Activated T-cell treated with anti-CD3 and anti-CD28 coated beads for 4 hours (primary cell): ENCODE measurements around the gene CAPN10.

Source experiments
- DNase-seq: peaks from one replicate; pipeline ENCODE4 v3.0.0-alpha.2; 2020

Gene CAPN10

DNA sequence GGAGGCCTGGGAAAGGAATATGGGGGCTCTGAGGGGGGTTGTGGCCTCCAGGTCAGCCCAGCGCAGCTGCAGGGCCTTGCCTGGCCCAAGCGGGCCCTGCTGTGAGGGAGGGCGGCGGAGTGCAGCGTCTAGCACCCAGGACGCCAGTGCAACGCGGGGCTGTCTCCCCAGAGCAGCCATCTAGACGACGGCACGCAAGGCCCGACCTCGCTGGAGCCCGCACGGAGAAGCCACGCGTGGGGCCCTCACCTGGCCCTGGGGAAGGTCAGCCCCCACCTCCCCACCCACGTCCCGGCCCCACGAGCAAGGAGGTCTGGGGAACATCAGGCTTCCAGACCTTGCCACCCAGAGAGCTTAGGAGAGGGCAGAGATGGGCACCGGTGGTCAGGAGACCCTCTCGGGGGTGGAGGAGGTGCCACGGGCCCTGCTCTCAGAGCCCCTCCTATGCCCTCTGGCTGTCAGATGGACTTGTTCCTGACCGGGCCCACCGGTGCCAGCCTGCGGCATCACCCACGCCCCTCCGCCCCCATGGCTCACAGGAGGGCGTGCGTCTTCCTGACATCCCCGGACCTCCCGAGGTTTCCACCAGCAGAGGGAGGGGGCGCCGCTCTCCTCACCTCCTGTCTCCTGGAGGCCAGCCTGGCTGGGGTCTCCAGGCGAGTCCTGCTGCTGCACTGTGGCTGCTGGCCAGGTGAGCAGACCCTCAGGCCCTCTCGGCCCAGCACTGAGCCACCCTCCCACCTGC is 55.7 kb downstream of the CAPN10 start:
- no peak for DNase-seq

DNA sequence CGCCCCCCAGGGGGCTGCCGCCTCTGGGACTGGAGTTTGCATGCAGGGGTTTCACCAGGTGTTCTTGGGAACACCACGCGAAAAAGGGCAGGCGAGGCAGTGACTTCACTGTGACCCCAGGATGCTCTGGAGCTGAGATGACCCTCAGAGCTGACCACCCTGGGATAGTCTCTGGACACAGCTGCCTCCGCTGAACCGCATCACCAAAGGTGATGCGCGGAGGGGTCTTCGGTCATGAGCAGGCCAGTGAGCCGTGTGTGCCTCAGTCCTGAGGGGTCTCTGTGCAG is 56.2 kb downstream of the CAPN10 start:
- DNase-seq, result no peak

DNA sequence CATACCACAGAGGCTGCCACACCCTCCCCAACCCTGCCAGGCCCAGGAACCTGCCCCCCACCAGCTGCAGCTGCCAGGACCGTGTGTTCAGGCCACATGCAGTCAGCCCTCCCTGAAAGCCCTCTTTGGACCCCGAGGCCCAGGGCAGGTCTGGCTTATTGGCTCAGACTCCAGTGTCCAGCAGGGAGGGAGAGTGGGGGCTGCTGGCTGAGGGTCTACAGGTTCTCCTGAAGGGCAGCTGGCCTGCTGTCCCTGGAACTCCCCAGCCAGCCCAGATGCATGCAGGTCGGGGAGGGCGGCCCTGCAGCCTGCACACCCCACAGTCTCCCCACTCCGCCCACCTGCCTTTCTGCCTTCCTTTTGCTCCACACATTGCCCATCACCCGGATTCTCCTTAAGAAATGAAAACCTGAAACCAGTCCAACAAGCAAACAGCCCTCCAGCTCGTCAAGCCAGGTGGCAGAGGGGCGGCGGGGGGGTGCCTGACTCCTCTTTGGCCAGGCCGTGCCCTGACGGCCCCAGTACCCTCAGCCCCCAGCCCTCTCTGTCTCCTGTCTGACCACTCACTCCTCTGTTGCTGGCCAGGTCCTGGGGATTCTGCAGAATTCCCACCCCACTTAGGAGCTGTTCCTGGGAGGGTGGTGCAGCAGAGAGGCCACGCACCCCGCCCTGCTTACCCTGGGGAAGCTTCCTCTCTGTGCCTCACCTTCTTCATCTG is 56.7 kb downstream of the CAPN10 start:
- DNase-seq, result no peak

GRCh38 chr2:240643811-240644150 is 57.2 kb downstream of the CAPN10 start:
- DNase-seq, result no peak

DNA sequence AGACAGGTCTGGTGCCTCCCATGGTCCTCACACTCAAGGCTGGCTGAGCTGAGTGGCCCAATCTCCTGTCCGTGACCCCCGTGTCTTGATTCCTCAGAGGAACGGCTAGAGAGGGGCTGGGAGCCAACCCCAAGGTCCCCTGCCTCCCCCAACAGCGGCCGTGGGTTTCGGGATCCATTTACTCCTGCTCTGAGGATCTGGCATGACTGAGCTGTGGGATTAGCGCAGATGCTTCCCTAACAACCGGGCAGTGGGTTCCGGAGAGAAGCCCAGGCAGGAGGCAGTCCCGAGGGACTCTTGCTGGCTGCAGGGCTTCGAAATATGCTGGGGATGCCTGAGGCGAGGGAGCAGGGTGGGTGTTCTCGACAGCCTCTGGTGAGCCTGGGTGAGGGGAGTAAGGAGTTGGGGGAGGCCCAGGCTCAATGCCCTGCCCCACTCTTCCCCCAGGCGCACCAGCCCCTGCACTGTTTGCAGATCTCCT is 57.7 kb downstream of the CAPN10 start:
- DNase-seq, result no peak

- DNase-seq, result no peak
Observed at GRCh38 chr2:240644859-240645301, 58.3 kb downstream of the CAPN10 start.

DNA sequence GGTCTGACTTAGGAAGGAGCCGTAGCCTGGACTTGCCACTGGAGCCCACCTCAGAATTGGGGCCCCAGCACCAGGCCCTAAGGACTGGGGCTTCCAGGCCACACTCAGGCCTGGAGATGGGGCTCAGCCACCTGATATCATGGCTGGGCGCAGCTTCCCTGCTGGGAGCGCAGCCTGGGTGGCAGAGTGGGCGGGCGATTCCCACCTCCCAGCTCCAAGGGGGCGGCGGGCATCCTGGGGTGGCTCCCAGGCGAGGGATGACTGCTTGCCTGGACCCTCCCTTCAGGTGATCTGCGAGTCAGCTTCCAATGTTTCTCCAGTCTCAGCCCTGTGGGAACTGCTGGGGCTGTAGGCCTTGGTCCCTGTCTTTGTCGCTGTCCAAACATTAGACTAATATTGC is 58.8 kb downstream of the CAPN10 start:
- no peak for DNase-seq

DNA sequence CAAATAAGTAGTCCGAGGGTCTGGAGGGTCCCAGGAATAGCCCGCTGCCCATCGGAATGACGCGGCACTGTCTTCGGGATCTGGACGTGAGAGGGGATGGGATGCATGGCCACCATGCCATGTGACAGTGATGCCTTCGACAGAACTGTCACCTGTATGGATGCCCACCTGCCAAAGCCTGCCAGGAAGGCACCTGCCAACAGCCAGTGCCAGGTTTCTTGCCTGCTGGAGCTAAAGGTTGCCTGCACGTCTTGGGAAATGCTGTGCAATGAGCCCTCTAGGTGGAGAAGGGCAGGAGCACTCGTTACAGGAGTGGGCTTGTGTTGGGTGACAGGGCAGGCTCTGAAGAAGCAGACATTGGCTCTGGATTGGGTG is 59.3 kb downstream of the CAPN10 start:
- no peak for DNase-seq

DNA sequence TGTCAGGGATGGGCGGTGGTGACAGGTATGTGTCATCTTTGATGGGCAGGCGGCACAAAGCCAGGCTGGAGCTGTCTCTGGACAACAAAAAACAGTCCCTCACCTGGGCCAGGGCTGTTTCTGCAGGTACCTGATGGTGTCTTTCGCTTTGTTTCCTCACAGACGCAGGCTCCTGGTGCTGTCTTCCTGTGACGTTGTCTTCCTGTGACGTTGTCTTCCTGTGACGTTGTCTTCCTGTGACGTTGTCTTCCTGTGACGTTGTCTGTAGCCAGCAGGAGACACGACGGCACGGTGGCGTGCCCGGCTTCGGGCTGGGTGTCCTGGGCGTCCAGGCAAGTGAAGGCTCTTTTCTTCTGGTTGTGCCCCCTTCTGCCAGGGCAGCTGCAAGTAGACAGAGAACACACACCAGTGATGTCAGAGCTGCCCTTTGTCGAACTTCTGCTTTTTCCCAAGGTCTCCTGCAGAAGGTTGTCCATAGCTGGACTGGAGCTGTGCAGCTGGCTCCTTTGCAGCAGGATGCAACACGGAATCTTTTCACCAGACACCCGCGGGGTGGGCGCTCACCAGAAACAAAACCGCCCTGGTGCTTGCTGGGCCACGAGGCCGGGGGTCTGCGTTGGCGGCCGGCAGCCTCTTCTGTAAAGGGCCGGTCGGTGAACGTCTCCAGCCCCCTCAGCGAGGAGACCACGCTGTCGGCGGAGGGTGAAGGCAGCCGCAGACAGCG is 59.8 kb downstream of the CAPN10 start:
- no peak for DNase-seq

GRCh38 chr2:240646900-240647502 is 60.5 kb downstream of the CAPN10 start:
- DNase-seq, result no peak

GRCh38 chr2:240647503-240648154 is 61.1 kb downstream of the CAPN10 start:
- no peak for DNase-seq

- no peak for DNase-seq
Observed at GRCh38 chr2:240648155-240648649, 61.7 kb downstream of the CAPN10 start.
